Gastroesophageal sphincter (tissue), 3 donors: ENCODE data around the gene GRM4.

ENCODE experiments used
- EP300 ChIP-seq: sonication (generic); formaldehyde crosslinking; IDR thresholded peaks from one replicate; pipeline ENCODE4 v1.6.1; 2017; ENCODE audit warnings: antibody characterized with exemption, mild to moderate bottlenecking
- POLR2A ChIP-seq, 2 donors: fragments of 450-650 bp; IDR thresholded peaks; one replicate each; pipeline ENCODE4 v1.6.1; 2017; ENCODE audit warnings: antibody characterized with exemption in 2 of 2, mild to moderate bottlenecking in 2 of 2, moderate library complexity in 1 of 2
- POLR2AphosphoS5 ChIP-seq: sonication (generic); formaldehyde crosslinking; IDR thresholded peaks from one replicate; pipeline ENCODE4 v1.6.1; 2017; ENCODE audit warnings: antibody characterized with exemption
- TF ChIP-seq, protein P1 (sequence below), 4 experiments: fragments of 200-600 bp in 2 of 4; fragments of 450-650 bp in 2 of 4; sonication (generic) in 1 of 4; IDR thresholded peaks; one replicate each; pipeline ENCODE4 v1.5.1; 2017 to 2019; ENCODE audit warnings: antibody characterized with exemption in 4 of 4, mild to moderate bottlenecking in 2 of 4, moderate library complexity in 2 of 4

DNA sequence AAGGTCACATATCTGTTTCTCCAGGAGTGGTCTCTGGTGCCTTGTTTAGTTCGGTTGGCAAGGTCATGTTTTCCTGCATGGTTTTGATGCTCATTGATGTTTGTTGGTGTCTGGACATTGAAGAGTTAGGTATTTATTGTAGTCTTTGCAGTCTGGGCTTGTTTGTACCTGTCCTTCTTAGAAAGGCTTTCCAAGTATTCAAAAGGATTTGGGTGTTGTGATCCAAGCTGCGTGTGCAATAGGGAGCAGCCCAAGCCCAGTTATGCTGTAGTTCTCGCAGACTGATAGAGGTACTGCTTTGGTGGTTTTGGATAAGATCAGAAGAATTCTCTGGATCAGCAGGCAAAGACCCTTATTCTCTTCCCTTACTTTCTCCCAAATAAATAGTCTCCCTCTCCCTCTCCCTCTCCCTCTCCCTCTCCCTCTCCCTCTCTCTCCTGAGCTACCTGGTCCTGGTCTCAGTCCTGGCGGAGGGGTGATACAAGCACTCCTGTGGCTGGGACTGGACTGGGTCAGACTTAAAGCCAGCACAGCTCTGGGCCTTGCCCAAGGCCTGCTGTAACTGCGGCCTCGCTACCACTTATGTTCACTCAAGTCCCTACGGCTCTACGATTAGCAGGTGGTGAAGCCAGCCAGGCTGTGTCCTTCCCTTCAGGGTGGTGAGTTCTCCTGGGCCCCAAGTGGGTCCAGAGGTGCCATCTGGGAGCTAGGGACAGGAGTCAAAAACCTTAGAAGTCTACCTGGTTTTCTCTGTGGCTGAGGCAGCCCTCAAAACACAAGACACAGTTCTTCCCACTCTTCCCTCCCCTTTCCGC lies 27.3 kb upstream of the GRM4 start:
- TF ChIP-seq, protein P1, sequence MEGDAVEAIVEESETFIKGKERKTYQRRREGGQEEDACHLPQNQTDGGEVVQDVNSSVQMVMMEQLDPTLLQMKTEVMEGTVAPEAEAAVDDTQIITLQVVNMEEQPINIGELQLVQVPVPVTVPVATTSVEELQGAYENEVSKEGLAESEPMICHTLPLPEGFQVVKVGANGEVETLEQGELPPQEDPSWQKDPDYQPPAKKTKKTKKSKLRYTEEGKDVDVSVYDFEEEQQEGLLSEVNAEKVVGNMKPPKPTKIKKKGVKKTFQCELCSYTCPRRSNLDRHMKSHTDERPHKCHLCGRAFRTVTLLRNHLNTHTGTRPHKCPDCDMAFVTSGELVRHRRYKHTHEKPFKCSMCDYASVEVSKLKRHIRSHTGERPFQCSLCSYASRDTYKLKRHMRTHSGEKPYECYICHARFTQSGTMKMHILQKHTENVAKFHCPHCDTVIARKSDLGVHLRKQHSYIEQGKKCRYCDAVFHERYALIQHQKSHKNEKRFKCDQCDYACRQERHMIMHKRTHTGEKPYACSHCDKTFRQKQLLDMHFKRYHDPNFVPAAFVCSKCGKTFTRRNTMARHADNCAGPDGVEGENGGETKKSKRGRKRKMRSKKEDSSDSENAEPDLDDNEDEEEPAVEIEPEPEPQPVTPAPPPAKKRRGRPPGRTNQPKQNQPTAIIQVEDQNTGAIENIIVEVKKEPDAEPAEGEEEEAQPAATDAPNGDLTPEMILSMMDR (IDR thresholded peaks at IDR 0.05) = no peak
- TF ChIP-seq POLR2A (IDR thresholded peaks at IDR 0.05) (no peak), EP300 (no peak), POLR2AphosphoS5 (no peak)
